ENCODE measurements around the gene SHROOM2.

- TF ChIP-seq POLR2AphosphoS5 (IDR thresholded peaks at IDR 0.05; ENCODE audit: low read depth, low read length) (no peak), REST (IDR thresholded peaks at IDR 0.05; ENCODE audit: insufficient read depth in 1 of 2, low read depth in 2 of 2, low read length in 2 of 2) (no peak), TAF1 (IDR thresholded peaks at IDR 0.05; ENCODE audit: borderline replicate concordance, insufficient read depth, low read length) (no peak), SIN3A (IDR thresholded peaks at IDR 0.05; ENCODE audit: borderline replicate concordance, insufficient read depth, low read length) (no peak)
These were observed 109.1 kb downstream of the SHROOM2 start for GRCh38 chrX:9895225-9895912.

All from PFSK-1 (cell line).